Measurements from ENCODE around the gene DOP1B.

The DOP1B gene

DNA sequence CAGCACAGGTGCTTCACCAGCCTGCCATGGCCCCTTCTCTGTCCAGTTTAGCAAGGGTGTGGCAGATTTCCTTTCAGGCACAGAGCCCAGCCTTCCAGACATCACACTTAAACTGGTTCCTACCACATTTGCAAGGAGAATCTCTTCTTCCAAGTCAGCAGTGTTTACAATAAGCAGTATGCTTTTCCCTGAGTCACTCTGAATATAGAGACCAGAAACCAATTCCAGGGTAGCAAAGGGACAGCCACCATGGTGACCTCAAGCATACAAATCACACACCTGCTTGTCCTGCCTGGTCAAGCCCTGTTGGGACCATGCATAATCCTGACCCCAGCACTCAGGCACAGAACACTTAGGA is 30.4 kb upstream of the DOP1B start:
- no peaks in the 10 kb centered on the region for H3K79me2 ChIP-seq (ENCODE audit: low read length)
- no peaks in the 10 kb centered on the region for H3K36me3 ChIP-seq (replicated peaks; ENCODE audit: insufficient read depth, low read length)
- H2AFZ ChIP-seq (ENCODE audit: low read length): no peak overlapping the region
- no peaks in the 10 kb centered on the region for H3K4me1 ChIP-seq (ENCODE audit: low read length)
- TF ChIP-seq EZH2 (optimal IDR thresholded peaks at IDR 0.05; ENCODE audit: low read depth, low read length) (no peak), EZH2phosphoT487 (IDR thresholded peaks at IDR 0.05; ENCODE audit: low read length) (no peak)
- TF ChIP-seq, protein P1, sequence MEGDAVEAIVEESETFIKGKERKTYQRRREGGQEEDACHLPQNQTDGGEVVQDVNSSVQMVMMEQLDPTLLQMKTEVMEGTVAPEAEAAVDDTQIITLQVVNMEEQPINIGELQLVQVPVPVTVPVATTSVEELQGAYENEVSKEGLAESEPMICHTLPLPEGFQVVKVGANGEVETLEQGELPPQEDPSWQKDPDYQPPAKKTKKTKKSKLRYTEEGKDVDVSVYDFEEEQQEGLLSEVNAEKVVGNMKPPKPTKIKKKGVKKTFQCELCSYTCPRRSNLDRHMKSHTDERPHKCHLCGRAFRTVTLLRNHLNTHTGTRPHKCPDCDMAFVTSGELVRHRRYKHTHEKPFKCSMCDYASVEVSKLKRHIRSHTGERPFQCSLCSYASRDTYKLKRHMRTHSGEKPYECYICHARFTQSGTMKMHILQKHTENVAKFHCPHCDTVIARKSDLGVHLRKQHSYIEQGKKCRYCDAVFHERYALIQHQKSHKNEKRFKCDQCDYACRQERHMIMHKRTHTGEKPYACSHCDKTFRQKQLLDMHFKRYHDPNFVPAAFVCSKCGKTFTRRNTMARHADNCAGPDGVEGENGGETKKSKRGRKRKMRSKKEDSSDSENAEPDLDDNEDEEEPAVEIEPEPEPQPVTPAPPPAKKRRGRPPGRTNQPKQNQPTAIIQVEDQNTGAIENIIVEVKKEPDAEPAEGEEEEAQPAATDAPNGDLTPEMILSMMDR (IDR thresholded peaks at IDR 0.05; ENCODE audit: low read length): no peak
- no peaks in the 10 kb centered on the region for H3K9me3 ChIP-seq (replicated peaks; ENCODE audit: insufficient read depth, low read length)
- H3K4me2 ChIP-seq (ENCODE audit: low read depth, low read length): no peak overlapping the region
- H3K4me3 ChIP-seq (ENCODE audit: low read length): no peak overlapping the region
- no peak for DNase-seq
- no peak overlapping the region for H3K9ac ChIP-seq (ENCODE audit: low read length)
- H3F3A ChIP-seq (ENCODE audit: insufficient read depth, low read length): no peaks in the 10 kb centered on the region
- no peak overlapping the region for H3K27ac ChIP-seq (ENCODE audit: low read length)
- H3K9me2 ChIP-seq (replicated peaks; ENCODE audit: insufficient read depth, low read length): no peaks in the 10 kb centered on the region
- no peaks in the 10 kb centered on the region for H4K20me1 ChIP-seq (ENCODE audit: insufficient read depth, low read length)
- H3K27me3 ChIP-seq (replicated peaks; ENCODE audit: insufficient read depth, low read length): no peaks in the 10 kb centered on the region

DNA sequence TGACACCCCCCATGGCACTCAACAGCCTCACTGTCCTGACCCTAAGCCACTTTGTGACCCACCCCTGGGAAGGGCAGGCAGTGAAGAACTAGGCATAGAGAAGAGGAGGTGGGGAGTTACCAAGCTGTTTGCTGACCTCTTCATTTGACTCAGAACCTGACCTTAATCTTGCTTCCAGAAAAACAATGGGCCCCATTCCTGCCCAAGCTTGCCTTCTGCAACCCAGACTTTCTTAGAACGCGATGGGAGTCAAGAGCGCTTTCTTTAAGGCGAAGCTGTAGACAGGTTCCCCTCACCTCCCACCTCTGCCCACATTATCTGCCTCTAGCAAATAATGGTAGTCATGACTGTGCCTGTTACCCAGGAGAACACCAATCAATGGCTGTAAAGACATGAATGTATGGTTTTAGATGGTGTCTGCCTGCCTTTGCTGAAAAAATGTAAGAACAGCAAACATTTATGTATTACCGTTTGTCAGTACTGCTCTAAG is 30.0 kb upstream of the DOP1B start:
- H3K9ac ChIP-seq (ENCODE audit: low read length): no peak overlapping the region
- H3K9me3 ChIP-seq (replicated peaks; ENCODE audit: insufficient read depth, low read length): no peaks in the 10 kb centered on the region
- H3K36me3 ChIP-seq (replicated peaks; ENCODE audit: insufficient read depth, low read length): no peaks in the 10 kb centered on the region
- DNase-seq: no peak
- H4K20me1 ChIP-seq (ENCODE audit: insufficient read depth, low read length): no peaks in the 10 kb centered on the region
- no peak overlapping the region for H3K27ac ChIP-seq (ENCODE audit: low read length)
- no peaks in the 10 kb centered on the region for H3K79me2 ChIP-seq (ENCODE audit: low read length)
- TF ChIP-seq EZH2phosphoT487 (IDR thresholded peaks at IDR 0.05; ENCODE audit: low read length) (no peak), EZH2 (optimal IDR thresholded peaks at IDR 0.05; ENCODE audit: low read depth, low read length) (no peak)
- TF ChIP-seq, protein P1 (IDR thresholded peaks at IDR 0.05; ENCODE audit: low read length): no peak
- H3K9me2 ChIP-seq (replicated peaks; ENCODE audit: insufficient read depth, low read length): no peaks in the 10 kb centered on the region
- H3K27me3 ChIP-seq (replicated peaks; ENCODE audit: insufficient read depth, low read length): no peaks in the 10 kb centered on the region
- no peak overlapping the region for H3K4me2 ChIP-seq (ENCODE audit: low read depth, low read length)
- no peak overlapping the region for H2AFZ ChIP-seq (ENCODE audit: low read length)
- no peak overlapping the region for H3K4me3 ChIP-seq (ENCODE audit: low read length)
- H3F3A ChIP-seq (ENCODE audit: insufficient read depth, low read length): no peaks in the 10 kb centered on the region
- no peaks in the 10 kb centered on the region for H3K4me1 ChIP-seq (ENCODE audit: low read length)

GRCh38 chr21:36127250-36127904 is 29.2 kb upstream of the DOP1B start:
- Histone ChIP-seq H3K79me2 (ENCODE audit: low read length) (no peaks in the 10 kb centered on the region), H3K4me2 (ENCODE audit: low read depth, low read length) (no peak overlapping the region), H3F3A (ENCODE audit: insufficient read depth, low read length) (no peaks in the 10 kb centered on the region), H3K27me3 (replicated peaks; ENCODE audit: insufficient read depth, low read length) (peaks cover 3% of the 10 kb centered on the region; the same call in 1 of the 2 replicates), H3K4me1 (ENCODE audit: low read length) (no peaks in the 10 kb centered on the region), H3K9me2 (replicated peaks; ENCODE audit: insufficient read depth, low read length) (no peaks in the 10 kb centered on the region), H3K9ac (ENCODE audit: low read length) (no peak overlapping the region), H2AFZ (ENCODE audit: low read length) (no peak overlapping the region), H3K36me3 (replicated peaks; ENCODE audit: insufficient read depth, low read length) (no peaks in the 10 kb centered on the region), H3K9me3 (replicated peaks; ENCODE audit: insufficient read depth, low read length) (no peaks in the 10 kb centered on the region), H4K20me1 (ENCODE audit: insufficient read depth, low read length) (no peaks in the 10 kb centered on the region), H3K4me3 (ENCODE audit: low read length) (no peak overlapping the region), H3K27ac (ENCODE audit: low read length) (no peak overlapping the region)
- no peak for TF ChIP-seq EZH2 (optimal IDR thresholded peaks at IDR 0.05; ENCODE audit: low read depth, low read length)
- no peak for TF ChIP-seq EZH2phosphoT487 (IDR thresholded peaks at IDR 0.05; ENCODE audit: low read length)
- TF ChIP-seq, protein P1 (IDR thresholded peaks at IDR 0.05; ENCODE audit: low read length): no peak
- no peak for DNase-seq

All from MM.1S (cell line).